ENCODE results near the gene SRRM1. TPM values are rescaled to one million over a fixed set of nuclear protein-coding genes. Genes with fewer than 3 reads are reported as not detected.
"Not testable (repeated sequence)": the region's sequence is repeated elsewhere in the genome, so short reads cannot be mapped to it uniquely, and the experiment has no call there.

Gene SRRM1
- total and polyA plus RNA-seq, 8 donors = 86.4 to 213 (median 182) TPM

DNA sequence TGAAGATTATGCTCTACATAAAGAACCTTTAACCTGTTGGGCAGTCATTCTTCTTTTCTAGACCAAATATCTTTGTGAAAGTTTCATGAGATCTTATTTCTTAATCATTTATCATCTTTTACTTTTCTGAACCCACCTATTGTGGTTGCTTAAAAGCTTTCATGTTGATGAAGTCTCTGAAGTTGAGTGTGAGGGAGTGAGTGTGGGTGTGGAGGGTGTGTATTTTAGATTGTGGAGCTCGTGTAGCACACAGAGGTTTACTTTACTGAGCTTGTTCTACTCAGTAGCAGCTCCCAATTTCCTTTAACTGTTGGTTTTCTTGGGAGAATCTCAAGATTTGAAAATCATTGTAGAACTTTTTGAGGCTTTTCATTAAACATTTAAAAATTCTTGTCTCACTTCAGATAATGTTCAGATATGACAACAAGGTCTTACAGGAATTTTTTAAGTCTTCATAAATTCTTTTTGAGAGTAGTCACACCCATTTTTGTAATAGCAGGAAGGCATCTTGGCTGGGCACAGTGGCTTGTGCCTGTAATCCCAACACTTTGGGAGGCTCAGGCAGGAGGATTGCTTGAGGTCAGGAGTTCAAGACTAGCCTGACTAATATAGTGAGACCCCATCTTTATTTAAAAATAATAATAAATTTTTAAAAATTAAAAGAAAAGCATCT, 17.0 kb downstream of the SRRM1 start:
- Histone ChIP-seq H3K27ac (no peak overlapping the region), H3K4me3 (no peak overlapping the region), H3K27me3 (no peaks in the 10 kb centered on the region), H3K36me3 (peaks cover 0 to 100% of the 10 kb centered on the region in 2 donors), H3K4me1 (no peaks in the 10 kb centered on the region), H3K9me3 (no peaks in the 10 kb centered on the region)
- peak; percentile 78 for ATAC-seq
- DNase-seq = no peak
- TF ChIP-seq, protein P1, sequence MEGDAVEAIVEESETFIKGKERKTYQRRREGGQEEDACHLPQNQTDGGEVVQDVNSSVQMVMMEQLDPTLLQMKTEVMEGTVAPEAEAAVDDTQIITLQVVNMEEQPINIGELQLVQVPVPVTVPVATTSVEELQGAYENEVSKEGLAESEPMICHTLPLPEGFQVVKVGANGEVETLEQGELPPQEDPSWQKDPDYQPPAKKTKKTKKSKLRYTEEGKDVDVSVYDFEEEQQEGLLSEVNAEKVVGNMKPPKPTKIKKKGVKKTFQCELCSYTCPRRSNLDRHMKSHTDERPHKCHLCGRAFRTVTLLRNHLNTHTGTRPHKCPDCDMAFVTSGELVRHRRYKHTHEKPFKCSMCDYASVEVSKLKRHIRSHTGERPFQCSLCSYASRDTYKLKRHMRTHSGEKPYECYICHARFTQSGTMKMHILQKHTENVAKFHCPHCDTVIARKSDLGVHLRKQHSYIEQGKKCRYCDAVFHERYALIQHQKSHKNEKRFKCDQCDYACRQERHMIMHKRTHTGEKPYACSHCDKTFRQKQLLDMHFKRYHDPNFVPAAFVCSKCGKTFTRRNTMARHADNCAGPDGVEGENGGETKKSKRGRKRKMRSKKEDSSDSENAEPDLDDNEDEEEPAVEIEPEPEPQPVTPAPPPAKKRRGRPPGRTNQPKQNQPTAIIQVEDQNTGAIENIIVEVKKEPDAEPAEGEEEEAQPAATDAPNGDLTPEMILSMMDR (IDR thresholded peaks at IDR 0.05) = no peak
- intact Hi-C loops (cut with DNase I) = no loop called here

DNA sequence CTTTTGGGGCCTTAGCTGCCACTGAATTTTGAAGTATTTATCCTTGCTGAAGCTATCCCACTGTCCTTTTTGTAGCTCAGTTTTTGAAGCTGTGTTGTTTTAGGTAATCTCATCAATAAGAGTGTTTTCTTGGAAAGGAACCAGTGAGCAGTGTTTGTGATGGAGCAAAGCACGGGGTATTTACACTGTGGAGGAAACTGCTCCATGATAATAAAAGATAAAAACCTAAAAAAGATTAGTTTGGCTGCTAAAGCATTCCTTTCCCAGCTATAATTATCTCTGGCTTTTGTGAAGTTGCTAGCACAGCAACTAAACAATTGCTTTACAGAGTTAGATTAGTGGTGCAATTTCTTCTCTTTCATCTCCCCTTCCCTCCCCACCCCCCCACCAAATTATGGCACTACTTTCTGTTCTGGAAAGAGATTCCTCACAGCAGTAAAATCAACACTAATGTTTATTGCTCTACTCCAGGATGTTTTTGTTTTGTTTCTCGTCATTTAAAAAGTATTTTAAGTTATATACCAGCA, 21.5 kb downstream of the SRRM1 start:
- H3K4me1 ChIP-seq = no peaks in the 10 kb centered on the region
- no peak overlapping the region for H3K4me3 ChIP-seq
- TF ChIP-seq, protein P1 (IDR thresholded peaks at IDR 0.05) = no peak
- intact Hi-C loops (cut with DNase I) = no loop called here
- no peak for DNase-seq
- H3K27ac ChIP-seq = no peak overlapping the region
- H3K36me3 ChIP-seq = peaks cover 0 to 100% of the 10 kb centered on the region in 2 donors
- H3K27me3 ChIP-seq = no peaks in the 10 kb centered on the region
- no peak for ATAC-seq
- H3K9me3 ChIP-seq = no peaks in the 10 kb centered on the region

DNA sequence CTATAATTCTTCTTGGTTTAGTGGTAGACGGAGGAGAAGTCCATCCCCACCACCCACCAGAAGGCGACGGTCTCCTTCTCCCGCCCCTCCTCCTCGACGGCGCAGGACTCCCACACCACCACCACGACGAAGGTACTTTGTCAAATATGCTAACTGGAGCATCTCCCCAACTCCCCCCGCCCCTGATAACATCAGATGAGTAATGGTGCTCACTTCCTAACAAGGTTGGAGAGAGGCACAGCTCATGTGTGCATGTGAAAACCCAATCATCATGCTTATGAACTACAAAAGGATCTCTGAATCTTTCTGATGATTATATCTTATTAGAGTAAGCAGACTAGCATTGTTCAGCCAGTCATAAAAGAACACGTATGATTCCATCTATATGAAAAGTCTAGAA, 23.7 kb downstream of the SRRM1 start:
- no peaks in the 10 kb centered on the region for H3K4me1 ChIP-seq
- no peaks in the 10 kb centered on the region for H3K9me3 ChIP-seq
- ATAC-seq (no peak), DNase-seq (no peak)
- H3K27ac ChIP-seq = no peak overlapping the region
- intact Hi-C loops (cut with DNase I) = no loop called here
- H3K4me3 ChIP-seq = no peak overlapping the region
- no peaks in the 10 kb centered on the region for H3K27me3 ChIP-seq
- peaks cover 0 to 100% of the 10 kb centered on the region in 2 donors for H3K36me3 ChIP-seq
- TF ChIP-seq, protein P1 (IDR thresholded peaks at IDR 0.05) = no peak

DNA sequence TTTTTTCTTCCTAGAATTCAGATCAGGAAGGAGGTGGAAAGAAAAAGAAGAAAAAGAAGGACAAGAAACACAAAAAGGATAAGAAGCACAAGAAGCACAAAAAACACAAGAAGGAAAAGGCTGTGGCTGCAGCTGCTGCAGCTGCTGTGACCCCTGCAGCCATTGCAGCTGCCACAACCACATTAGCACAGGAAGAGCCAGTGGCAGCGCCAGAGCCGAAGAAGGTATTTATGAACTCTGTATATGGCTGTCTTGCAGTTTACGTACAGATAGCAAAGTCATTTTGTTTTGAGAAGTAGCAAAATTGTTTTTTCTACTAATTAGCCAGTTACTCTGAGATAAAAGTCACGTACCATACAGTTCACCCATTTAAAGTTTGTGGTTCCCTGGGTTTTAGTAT, 28.3 kb downstream of the SRRM1 start:
- H3K4me1 ChIP-seq; H3K9me3 ChIP-seq; H3K27ac ChIP-seq; DNase-seq; H3K27me3 ChIP-seq; intact Hi-C loops (cut with DNase I); ATAC-seq; H3K4me3 ChIP-seq: not testable (repeated sequence)
- H3K36me3 ChIP-seq = peaks cover 0 to 100% of the 10 kb centered on the region in 2 donors

DNA sequence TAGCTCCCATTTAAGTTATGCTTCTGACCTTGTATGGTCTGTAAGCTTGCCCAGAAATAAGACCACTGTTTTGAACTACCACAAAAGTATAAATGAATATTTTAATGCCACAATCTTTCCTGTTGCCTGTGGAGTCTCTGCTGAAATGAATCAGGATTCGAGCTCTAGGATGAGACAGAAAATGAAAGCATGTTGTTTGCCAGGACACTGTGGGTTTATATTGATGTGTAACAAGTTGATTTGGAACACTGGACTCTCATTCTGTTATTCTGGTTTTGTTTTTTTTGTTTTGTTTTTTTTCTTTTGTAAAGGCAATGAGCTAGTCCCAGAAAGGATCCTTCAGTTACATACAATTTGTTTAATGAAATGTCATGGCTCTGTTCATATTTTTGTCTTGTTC, 29.6 kb downstream of the SRRM1 start:
- H3K4me3 ChIP-seq; H3K4me1 ChIP-seq; DNase-seq; ATAC-seq; intact Hi-C loops (cut with DNase I); H3K27me3 ChIP-seq; H3K9me3 ChIP-seq; H3K27ac ChIP-seq: not testable (repeated sequence)
- H3K36me3 ChIP-seq = peaks cover 0 to 93% of the 10 kb centered on the region in 2 donors

DNA sequence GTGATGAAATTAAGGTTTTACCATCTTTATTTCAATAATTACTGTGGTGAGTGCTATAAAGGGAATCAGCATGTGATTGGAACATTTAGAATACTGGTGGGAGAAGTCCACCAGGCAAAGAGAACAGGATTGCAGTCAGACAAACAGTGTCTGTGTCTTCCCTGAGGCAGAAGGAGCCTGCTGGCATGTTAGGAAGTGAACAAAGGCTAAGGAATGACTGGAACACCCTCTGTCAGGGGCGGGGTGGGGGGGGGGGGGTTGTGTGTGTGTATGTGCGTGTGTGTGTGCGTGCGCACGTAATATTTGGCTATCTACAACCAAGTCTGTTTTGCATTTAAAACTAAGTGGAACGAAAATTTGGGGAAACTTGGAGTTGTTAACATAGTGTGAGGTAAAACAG, 30.2 kb downstream of the SRRM1 start:
- ATAC-seq (no peak), DNase-seq (no peak)
- no peak overlapping the region for H3K4me3 ChIP-seq
- H3K36me3 ChIP-seq = peaks cover 0 to 88% of the 10 kb centered on the region in 2 donors
- intact Hi-C loops (cut with DNase I) = no loop called here
- no peak overlapping the region for H3K27ac ChIP-seq
- H3K4me1 ChIP-seq = no peaks in the 10 kb centered on the region
- TF ChIP-seq, protein P1 (IDR thresholded peaks at IDR 0.05) = no peak
- no peaks in the 10 kb centered on the region for H3K27me3 ChIP-seq
- H3K9me3 ChIP-seq = no peaks in the 10 kb centered on the region

DNA sequence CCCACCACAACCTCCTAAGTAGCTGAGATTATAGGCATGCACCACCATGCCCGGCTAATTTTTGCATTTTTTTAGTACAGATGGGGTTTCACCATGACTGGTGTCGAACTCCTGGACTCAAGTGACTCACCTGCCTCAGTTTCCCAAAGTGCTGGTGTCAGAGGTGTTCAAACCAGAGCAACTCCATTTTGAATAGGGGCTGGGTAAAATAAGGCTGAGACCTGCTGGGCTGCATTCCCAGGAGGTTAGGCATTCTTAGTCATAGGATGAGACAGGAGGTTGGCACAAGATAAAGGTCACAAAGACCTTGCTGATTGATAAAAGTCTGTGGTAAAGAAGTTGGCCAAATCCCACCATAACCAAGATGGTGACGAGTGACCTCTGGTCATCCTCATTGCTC, 35.3 kb downstream of the SRRM1 start:
- intact Hi-C loops (cut with DNase I); H3K27me3 ChIP-seq; DNase-seq; H3K27ac ChIP-seq; H3K4me3 ChIP-seq; H3K4me1 ChIP-seq; ATAC-seq; H3K9me3 ChIP-seq: not testable (repeated sequence)
- peaks cover 0 to 37% of the 10 kb centered on the region in 2 donors for H3K36me3 ChIP-seq

Measured in left lung (tissue), 10 donors.